ENCODE measurements around the gene ALDH16A1. TPM values are rescaled to one million over a fixed set of nuclear protein-coding genes. Genes with fewer than 3 reads are reported as not detected.

ALDH16A1 gene
- total and polyA plus RNA-seq, 2 donors (not counting 1 experiment from before 2014, with no cell fraction given), result 2.4 to 24.9 TPM

DNA sequence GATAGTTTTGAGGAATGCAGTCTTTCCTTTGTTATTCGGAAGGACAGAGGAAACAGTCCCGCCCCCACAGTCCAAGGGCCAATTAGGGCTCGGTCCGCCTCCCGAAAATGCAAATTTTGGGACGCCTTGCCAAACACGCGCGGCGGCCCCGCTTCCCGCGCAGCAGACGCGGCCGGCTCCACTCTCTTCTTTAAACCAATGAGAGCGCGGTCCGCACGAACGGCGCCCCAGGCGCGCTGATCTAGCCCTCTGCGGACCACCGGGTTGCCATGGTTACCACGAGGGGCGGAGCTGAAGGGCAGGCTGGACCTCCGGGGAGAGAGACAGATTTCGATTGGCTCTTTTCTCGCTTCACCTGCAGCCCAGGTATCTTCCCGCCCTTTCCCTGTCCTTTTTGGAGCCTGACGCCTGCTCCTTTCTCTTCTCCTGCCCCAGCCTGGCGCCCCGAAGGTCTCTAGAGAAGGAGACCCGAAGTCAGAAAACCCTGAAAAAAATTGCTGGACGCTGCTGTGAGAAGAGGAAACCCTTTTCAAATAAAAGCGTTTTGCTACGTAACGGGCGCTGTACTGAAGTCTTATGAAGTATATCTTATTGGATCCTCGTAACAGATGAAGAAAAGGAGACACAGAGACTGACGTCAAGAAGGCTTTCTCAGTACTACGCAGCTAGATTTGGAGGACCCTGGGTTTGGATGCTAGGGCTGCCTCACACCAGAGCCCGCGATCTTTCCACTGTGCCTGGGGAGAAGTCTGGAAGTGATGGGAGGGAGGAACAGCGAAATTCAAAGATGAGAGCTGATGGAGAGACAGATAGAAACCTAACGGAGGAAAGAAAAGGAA is 31.8 kb upstream of the ALDH16A1 start:
- Histone ChIP-seq H3K4me2 (ENCODE audit: extremely low read depth, insufficient read depth, low read length) (no peak overlapping the region), H3K4me1 (ENCODE audit: control insufficient read depth, extremely low read depth, insufficient read depth, low read length) (no peaks in the 10 kb centered on the region), H3K79me2 (ENCODE audit: control insufficient read depth, insufficient read depth, low read length) (no peaks in the 10 kb centered on the region), H2AFZ (ENCODE audit: low read length) (no peak overlapping the region), H3K27ac (ENCODE audit: insufficient read depth, low read length) (no peak overlapping the region), H3K9me3 (ENCODE audit: control insufficient read depth, insufficient read depth, low read depth, low read length) (no peaks in the 10 kb centered on the region), H4K20me1 (ENCODE audit: control insufficient read depth, extremely low read depth, insufficient read depth, low read length) (no peaks in the 10 kb centered on the region), H3K9ac (ENCODE audit: insufficient read depth, low read length) (no peak overlapping the region), H3K27me3 (ENCODE audit: control insufficient read depth, insufficient read depth, low read length) (peaks cover 75% of the 10 kb centered on the region), H3K36me3 (ENCODE audit: control insufficient read depth, insufficient read depth, low read length) (no peaks in the 10 kb centered on the region), H3K4me3 (replicated peaks in 1 of 4; ENCODE audit: control extremely low read depth in 1 of 4, insufficient read depth in 1 of 4, low read depth in 3 of 4, low read length in 4 of 4) (no peak overlapping the region)
- peak; percentile 20 to 44 for DNase-seq (ENCODE audit: low read depth in 2 of 2)
- peak; percentile 72 for TF ChIP-seq EZH2 (IDR thresholded peaks at IDR 0.05; ENCODE audit: low read length, missing control alignments)
- TF ChIP-seq, protein P1, sequence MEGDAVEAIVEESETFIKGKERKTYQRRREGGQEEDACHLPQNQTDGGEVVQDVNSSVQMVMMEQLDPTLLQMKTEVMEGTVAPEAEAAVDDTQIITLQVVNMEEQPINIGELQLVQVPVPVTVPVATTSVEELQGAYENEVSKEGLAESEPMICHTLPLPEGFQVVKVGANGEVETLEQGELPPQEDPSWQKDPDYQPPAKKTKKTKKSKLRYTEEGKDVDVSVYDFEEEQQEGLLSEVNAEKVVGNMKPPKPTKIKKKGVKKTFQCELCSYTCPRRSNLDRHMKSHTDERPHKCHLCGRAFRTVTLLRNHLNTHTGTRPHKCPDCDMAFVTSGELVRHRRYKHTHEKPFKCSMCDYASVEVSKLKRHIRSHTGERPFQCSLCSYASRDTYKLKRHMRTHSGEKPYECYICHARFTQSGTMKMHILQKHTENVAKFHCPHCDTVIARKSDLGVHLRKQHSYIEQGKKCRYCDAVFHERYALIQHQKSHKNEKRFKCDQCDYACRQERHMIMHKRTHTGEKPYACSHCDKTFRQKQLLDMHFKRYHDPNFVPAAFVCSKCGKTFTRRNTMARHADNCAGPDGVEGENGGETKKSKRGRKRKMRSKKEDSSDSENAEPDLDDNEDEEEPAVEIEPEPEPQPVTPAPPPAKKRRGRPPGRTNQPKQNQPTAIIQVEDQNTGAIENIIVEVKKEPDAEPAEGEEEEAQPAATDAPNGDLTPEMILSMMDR (conservative IDR thresholded peaks at IDR 0.05 in 1 of 2, IDR thresholded peaks at IDR 0.05 in 1 of 2; ENCODE audit: low read depth in 1 of 2, low read length in 2 of 2), result no peak

DNA sequence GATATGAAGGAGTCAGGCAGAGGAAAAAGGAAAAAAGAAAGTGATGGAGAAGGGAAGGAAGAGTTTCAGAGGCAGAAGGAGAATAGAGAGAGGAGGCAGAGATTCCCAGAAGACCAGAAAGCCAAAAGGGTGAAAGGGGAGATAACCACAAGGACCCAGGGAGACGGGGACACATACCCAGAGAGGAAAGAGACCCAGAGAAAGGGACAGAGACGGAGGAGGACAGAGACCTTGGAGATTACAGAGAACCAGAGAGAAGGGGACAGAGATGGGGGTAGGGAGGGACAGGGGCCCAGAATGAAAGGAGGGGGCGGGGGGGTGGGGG is 31.2 kb upstream of the ALDH16A1 start:
- Histone ChIP-seq H3K36me3 (ENCODE audit: control insufficient read depth, insufficient read depth, low read length) (no peaks in the 10 kb centered on the region), H3K9ac (ENCODE audit: insufficient read depth, low read length) (no peak overlapping the region), H4K20me1 (ENCODE audit: control insufficient read depth, extremely low read depth, insufficient read depth, low read length) (no peaks in the 10 kb centered on the region), H2AFZ (ENCODE audit: low read length) (no peak overlapping the region), H3K4me3 (replicated peaks in 1 of 4; ENCODE audit: control extremely low read depth in 1 of 4, insufficient read depth in 1 of 4, low read depth in 3 of 4, low read length in 4 of 4) (no peak overlapping the region), H3K4me2 (ENCODE audit: extremely low read depth, insufficient read depth, low read length) (no peak overlapping the region), H3K27me3 (ENCODE audit: control insufficient read depth, insufficient read depth, low read length) (peaks cover 79% of the 10 kb centered on the region), H3K79me2 (ENCODE audit: control insufficient read depth, insufficient read depth, low read length) (no peaks in the 10 kb centered on the region), H3K4me1 (ENCODE audit: control insufficient read depth, extremely low read depth, insufficient read depth, low read length) (no peaks in the 10 kb centered on the region), H3K9me3 (ENCODE audit: control insufficient read depth, insufficient read depth, low read depth, low read length) (no peaks in the 10 kb centered on the region), H3K27ac (ENCODE audit: insufficient read depth, low read length) (no peak overlapping the region)
- DNase-seq (ENCODE audit: low read depth in 2 of 2), result no peak
- TF ChIP-seq, protein P1 (conservative IDR thresholded peaks at IDR 0.05 in 1 of 2, IDR thresholded peaks at IDR 0.05 in 1 of 2; ENCODE audit: low read depth in 1 of 2, low read length in 2 of 2), result no peak
- TF ChIP-seq EZH2 (IDR thresholded peaks at IDR 0.05; ENCODE audit: low read length, missing control alignments), result no peak

DNA sequence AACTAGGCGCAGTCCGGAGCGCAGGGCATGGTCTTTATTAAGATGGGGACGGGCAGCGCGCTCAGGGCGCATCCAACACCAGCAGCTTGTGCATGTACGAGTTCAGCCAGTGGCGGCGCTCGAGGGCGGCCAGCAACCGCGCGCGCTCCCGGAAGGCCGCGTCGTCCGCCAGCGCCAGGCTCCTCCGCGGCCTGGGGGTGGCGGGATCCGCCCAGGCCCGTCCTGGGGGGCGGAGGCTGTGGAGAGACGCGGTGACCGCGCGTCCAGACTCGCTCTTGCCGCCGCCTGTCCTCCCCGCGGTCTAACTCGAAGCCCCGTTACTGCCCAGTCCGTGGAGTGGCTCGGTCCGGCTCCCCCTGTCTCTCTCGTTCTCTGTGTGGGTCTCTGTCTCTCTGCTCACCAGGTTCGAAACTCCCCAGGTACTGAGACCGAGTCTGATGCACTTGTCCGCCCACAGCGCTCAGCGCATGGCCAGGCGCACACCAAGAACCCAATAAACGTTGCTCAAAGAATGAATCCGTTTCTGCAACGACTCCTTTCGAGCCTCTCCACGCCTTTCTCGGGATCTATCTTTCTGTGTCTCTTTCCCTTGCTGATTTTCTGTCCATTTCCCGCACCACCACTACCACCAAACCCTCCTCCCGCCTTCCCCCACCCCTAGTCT is 30.5 kb upstream of the ALDH16A1 start:
- H3K9me3 ChIP-seq (ENCODE audit: control insufficient read depth, insufficient read depth, low read depth, low read length), result no peaks in the 10 kb centered on the region
- no peak overlapping the region for H3K4me2 ChIP-seq (ENCODE audit: extremely low read depth, insufficient read depth, low read length)
- peak; percentile 94 for TF ChIP-seq EZH2 (IDR thresholded peaks at IDR 0.05; ENCODE audit: low read length, missing control alignments)
- TF ChIP-seq, protein P1 (conservative IDR thresholded peaks at IDR 0.05 in 1 of 2, IDR thresholded peaks at IDR 0.05 in 1 of 2; ENCODE audit: low read depth in 1 of 2, low read length in 2 of 2), result no peak
- no peak overlapping the region for H2AFZ ChIP-seq (ENCODE audit: low read length)
- H3K4me1 ChIP-seq (ENCODE audit: control insufficient read depth, extremely low read depth, insufficient read depth, low read length), result no peaks in the 10 kb centered on the region
- H3K9ac ChIP-seq (ENCODE audit: insufficient read depth, low read length), result no peak overlapping the region
- no peak overlapping the region for H3K27ac ChIP-seq (ENCODE audit: insufficient read depth, low read length)
- H3K4me3 ChIP-seq (replicated peaks in 1 of 4; ENCODE audit: control extremely low read depth in 1 of 4, insufficient read depth in 1 of 4, low read depth in 3 of 4, low read length in 4 of 4), result no peak overlapping the region
- peaks cover 84% of the 10 kb centered on the region for H3K27me3 ChIP-seq (ENCODE audit: control insufficient read depth, insufficient read depth, low read length)
- H4K20me1 ChIP-seq (ENCODE audit: control insufficient read depth, extremely low read depth, insufficient read depth, low read length), result no peaks in the 10 kb centered on the region
- no peaks in the 10 kb centered on the region for H3K36me3 ChIP-seq (ENCODE audit: control insufficient read depth, insufficient read depth, low read length)
- peak; percentile 20 to 30 for DNase-seq (ENCODE audit: low read depth in 2 of 2)
- no peaks in the 10 kb centered on the region for H3K79me2 ChIP-seq (ENCODE audit: control insufficient read depth, insufficient read depth, low read length)
